OCI-LY1 (cell line): ENCODE data around the gene ADAMTSL2.

Source experiments
- H2AFZ ChIP-seq: fragments of 200-600 bp; sonication (generic), shearing (Covaris generic); 2 replicates; pipeline ENCODE4 v1.6.0; 2014; ENCODE audit warnings: antibody characterized with exemption, mild to moderate bottlenecking, low read length
- H3F3A ChIP-seq: fragments of 200-600 bp; sonication (generic), shearing (Covaris generic); 2 replicates; pipeline ENCODE4 v1.6.0; 2014; ENCODE audit warnings: mild to moderate bottlenecking, antibody characterized with exemption, low read length, moderate library complexity; ENCODE audit not compliant: insufficient read depth
- H3K27ac ChIP-seq: fragments of 200-600 bp; sonication (generic); 2 replicates; pipeline ENCODE4 v1.5.1; 2014; ENCODE audit warnings: low read length, mixed run types, mild to moderate bottlenecking, low read depth; ENCODE audit not compliant: poor library complexity, severe bottlenecking
- H3K27me3 ChIP-seq: fragments of 200-600 bp; sonication (generic); 2 replicates; pipeline ENCODE4 v1.6.0; 2014; ENCODE audit warnings: antibody characterized with exemption, mild to moderate bottlenecking, low read length, moderate library complexity; ENCODE audit not compliant: insufficient read depth
- H3K36me3 ChIP-seq: fragments of 200-600 bp; sonication (generic); 2 replicates; pipeline ENCODE4 v1.6.1; 2014; ENCODE audit warnings: mild to moderate bottlenecking, antibody characterized with exemption, low read length, moderate library complexity, mixed read lengths; ENCODE audit not compliant: insufficient read depth
- H3K4me1 ChIP-seq: fragments of 200-600 bp; sonication (generic); 2 replicates; pipeline ENCODE4 v1.5.1; 2014; ENCODE audit warnings: mild to moderate bottlenecking, low read length, moderate library complexity; ENCODE audit not compliant: insufficient read depth, severe bottlenecking
- H3K4me2 ChIP-seq: fragments of 200-600 bp; sonication (generic), shearing (Covaris generic); 2 replicates; pipeline ENCODE4 v1.6.1; 2014; ENCODE audit warnings: low read length
- H3K4me3 ChIP-seq: fragments of 200-600 bp; sonication (generic); 2 replicates; pipeline ENCODE4 v1.5.1; 2014; ENCODE audit warnings: low read length, low read depth, mild to moderate bottlenecking, mixed read lengths; ENCODE audit not compliant: poor library complexity, severe bottlenecking
- H3K79me2 ChIP-seq: fragments of 200-600 bp; shearing (Covaris generic); 2 replicates; pipeline ENCODE4 v1.6.1; 2016; ENCODE audit warnings: mixed run types, low read length, mixed read lengths; ENCODE audit not compliant: insufficient read depth
- H3K9ac ChIP-seq: fragments of 200-600 bp; sonication (generic), shearing (Covaris generic); 2 replicates; pipeline ENCODE4 v1.6.1; 2014; ENCODE audit warnings: mild to moderate bottlenecking, low read length, mixed read lengths
- H3K9me2 ChIP-seq: fragments of 200-600 bp; sonication (generic), shearing (Covaris generic); 2 replicates; pipeline ENCODE4 v1.6.1; 2014; ENCODE audit warnings: low read depth, mild to moderate bottlenecking, low read length, mixed read lengths
- H3K9me3 ChIP-seq: fragments of 200-600 bp; shearing (Covaris generic); 2 replicates; pipeline ENCODE4 v1.6.1; 2014; ENCODE audit warnings: low read length, mixed read lengths
- H4K20me1 ChIP-seq: fragments of 200-600 bp; sonication (generic), shearing (Covaris generic); 2 replicates; pipeline ENCODE4 v1.6.0; 2016; ENCODE audit warnings: mild to moderate bottlenecking, low read length; ENCODE audit not compliant: insufficient read depth
- CTCF ChIP-seq: fragments of 200-600 bp; sonication (generic), shearing (Covaris generic); IDR thresholded peaks from 2 replicates; pipeline ENCODE4 v1.5.1; 2017; ENCODE audit warnings: mild to moderate bottlenecking, antibody characterized with exemption, low read length, moderate library complexity, mixed read lengths
- EZH2 ChIP-seq: fragments of 200-600 bp; sonication (generic), shearing (Covaris generic); IDR thresholded peaks from 2 replicates; pipeline ENCODE4 v1.8.0; 2017; ENCODE audit warnings: borderline replicate concordance, mixed run types, mild to moderate bottlenecking, antibody characterized with exemption, low read length, moderate library complexity, mixed read lengths

Gene ADAMTSL2

GRCh38 chr9:133514460-133515239 is 19.9 kb upstream of the ADAMTSL2 start:
- no peak overlapping the region for H2AFZ ChIP-seq
- no peaks in the 10 kb centered on the region for H4K20me1 ChIP-seq
- no peak overlapping the region for H3K4me3 ChIP-seq
- no peak overlapping the region for H3K9ac ChIP-seq
- H3K4me1 ChIP-seq = no peaks in the 10 kb centered on the region
- H3F3A ChIP-seq = no peaks in the 10 kb centered on the region
- no peaks in the 10 kb centered on the region for H3K9me3 ChIP-seq
- H3K27ac ChIP-seq = no peak overlapping the region
- no peaks in the 10 kb centered on the region for H3K36me3 ChIP-seq
- no peaks in the 10 kb centered on the region for H3K9me2 ChIP-seq
- no peak overlapping the region for H3K4me2 ChIP-seq
- no peaks in the 10 kb centered on the region for H3K79me2 ChIP-seq
- TF ChIP-seq CTCF = no peak
- TF ChIP-seq EZH2 = no peak
- H3K27me3 ChIP-seq = peaks cover 9% of the 10 kb centered on the region; the same call in 1 of the 2 replicates

GRCh38 chr9:133515240-133515610 is 19.3 kb upstream of the ADAMTSL2 start:
- Histone ChIP-seq H3F3A (no peaks in the 10 kb centered on the region), H3K36me3 (no peaks in the 10 kb centered on the region), H3K79me2 (no peaks in the 10 kb centered on the region), H4K20me1 (no peaks in the 10 kb centered on the region), H3K4me1 (no peaks in the 10 kb centered on the region), H3K4me2 (no peak overlapping the region), H3K27ac (no peak overlapping the region), H3K27me3 (peaks cover 9% of the 10 kb centered on the region; the same call in 1 of the 2 replicates), H3K9me2 (no peaks in the 10 kb centered on the region), H3K9ac (no peak overlapping the region), H3K4me3 (no peak overlapping the region), H2AFZ (no peak overlapping the region), H3K9me3 (no peaks in the 10 kb centered on the region)
- no peak for TF ChIP-seq EZH2
- TF ChIP-seq CTCF = no peak

- H3K4me2 ChIP-seq = no peak overlapping the region
- H3K4me3 ChIP-seq = no peak overlapping the region
- TF ChIP-seq CTCF (no peak), EZH2 (no peak)
- H3K27me3 ChIP-seq = peaks cover 9% of the 10 kb centered on the region; the same call in 1 of the 2 replicates
- no peak overlapping the region for H3K9ac ChIP-seq
- no peaks in the 10 kb centered on the region for H3K9me2 ChIP-seq
- no peaks in the 10 kb centered on the region for H3K4me1 ChIP-seq
- H3F3A ChIP-seq = no peaks in the 10 kb centered on the region
- H3K9me3 ChIP-seq = no peaks in the 10 kb centered on the region
- H2AFZ ChIP-seq = no peak overlapping the region
- H3K79me2 ChIP-seq = no peaks in the 10 kb centered on the region
- no peaks in the 10 kb centered on the region for H3K36me3 ChIP-seq
- no peak overlapping the region for H3K27ac ChIP-seq
- no peaks in the 10 kb centered on the region for H4K20me1 ChIP-seq
Measured at GRCh38 chr9:133515615-133516255, 18.8 kb upstream of the ADAMTSL2 start.
